Caco-2 (cell line): ENCODE results near the gene WDR17. TPM values are rescaled to one million over a fixed set of nuclear protein-coding genes. Genes with fewer than 3 reads are reported as not detected.

Source experiments
- BruUV-seq: library from RNA; stranded (reverse); fragments of 400-500 nt; replicated peaks from 2 replicates; lab custom pipeline; 2021; lab: Mats Ljungman, UMichigan
- CTCF ChIA-PET: fragments of 300-600 bp; sonication (Branson Sonifier 250); formaldehyde crosslinking; loops from one replicate; lab custom pipeline; 2022; ENCODE audit warnings: antibody characterized with exemption; lab: Charles Lee
- POLR2A ChIA-PET: fragments of 300-600 bp; sonication (Branson Sonifier 250); formaldehyde crosslinking; loops from one replicate; lab custom pipeline; 2022; ENCODE audit warnings: antibody characterized with exemption; lab: Charles Lee
- DNase-seq, 2 experiments: peaks; one replicate each; pipeline versions ENCODE4 v3.0.0 to v3.0.0-alpha.2; 2020 to 2022
- H3K27me3 ChIP-seq: replicated peaks from 2 replicates; pipeline ENCODE4 v1.6.0; 2011; ENCODE audit warnings: low read length; ENCODE audit not compliant: control insufficient read depth, insufficient read depth
- H3K36me3 ChIP-seq: 2 replicates; pipeline ENCODE4 v1.5.1; 2011; ENCODE audit warnings: low read length; ENCODE audit not compliant: control insufficient read depth, insufficient read depth
- H3K4me1 ChIP-seq: fragments of 250-450 bp; sonication (Bioruptor Pico); 2 replicates; pipeline ENCODE4 v1.5.1; 2020; ENCODE audit warnings: mild to moderate bottlenecking
- H3K4me3 ChIP-seq: 2 replicates; pipeline ENCODE4 v1.5.1; 2011; ENCODE audit warnings: low read depth, mild to moderate bottlenecking, control low read depth, low read length
- H3K9me3 ChIP-seq: fragments of 250-450 bp; sonication (Bioruptor Pico); 2 replicates; pipeline ENCODE4 v1.5.1; 2020; ENCODE audit warnings: mild to moderate bottlenecking, moderate library complexity
- H3K27ac Mint-ChIP-seq: one replicate; pipeline ENCODE4 v1.8.0; 2022; ENCODE audit warnings: mixed read lengths; ENCODE audit not compliant: unreplicated experiment
- H3K27me3 Mint-ChIP-seq: one replicate; pipeline ENCODE4 v1.8.0; 2022; ENCODE audit warnings: mixed read lengths; ENCODE audit not compliant: insufficient read depth, unreplicated experiment
- H3K36me3 Mint-ChIP-seq: one replicate; pipeline ENCODE4 v1.8.0; 2022; ENCODE audit warnings: mild to moderate bottlenecking, mixed read lengths; ENCODE audit not compliant: insufficient read depth, unreplicated experiment
- H3K4me1 Mint-ChIP-seq: one replicate; pipeline ENCODE4 v1.8.0; 2022; ENCODE audit warnings: low read depth, mixed read lengths; ENCODE audit not compliant: unreplicated experiment
- H3K4me3 Mint-ChIP-seq: one replicate; pipeline ENCODE4 v1.8.0; 2022; ENCODE audit warnings: mild to moderate bottlenecking, moderate library complexity, mixed read lengths; ENCODE audit not compliant: unreplicated experiment
- H3K9me3 Mint-ChIP-seq: one replicate; pipeline ENCODE4 v1.8.0; 2022; ENCODE audit warnings: mixed read lengths; ENCODE audit not compliant: unreplicated experiment
- intact Hi-C: fragments of 100-400 bp; cut with micrococcal nuclease; formaldehyde crosslinking; loops from one replicate; pipeline ENCODE4 v1.10.0; 2022; ENCODE audit not compliant: unreplicated experiment
- total RNA-seq: library from RNA; stranded (reverse); gene quantifications from 2 replicates; pipeline ENCODE4 v1.2.3, GENCODE V29; 2022
- TF ChIP-seq, protein P1 (sequence below), 2 experiments: fragments of 200-600 bp in 1 of 2; IDR thresholded peaks; 1 replicate in 1 of 2; 2 replicates in 1 of 2; pipeline versions ENCODE4 v1.5.1 to v1.8.0; 2011 to 2022; ENCODE audit warnings: antibody characterized with exemption in 1 of 2, control low read depth in 1 of 2, inconsistent platforms in 1 of 2, low read depth in 1 of 2, low read length in 1 of 2, mild to moderate bottlenecking in 1 of 2, moderate library complexity in 1 of 2; ENCODE audit not compliant: insufficient read depth in 1 of 2, severe bottlenecking in 1 of 2, unreplicated experiment in 1 of 2

WDR17 gene
- total RNA-seq, 1 experiment from 2014 or later, result 0.52 TPM

DNA sequence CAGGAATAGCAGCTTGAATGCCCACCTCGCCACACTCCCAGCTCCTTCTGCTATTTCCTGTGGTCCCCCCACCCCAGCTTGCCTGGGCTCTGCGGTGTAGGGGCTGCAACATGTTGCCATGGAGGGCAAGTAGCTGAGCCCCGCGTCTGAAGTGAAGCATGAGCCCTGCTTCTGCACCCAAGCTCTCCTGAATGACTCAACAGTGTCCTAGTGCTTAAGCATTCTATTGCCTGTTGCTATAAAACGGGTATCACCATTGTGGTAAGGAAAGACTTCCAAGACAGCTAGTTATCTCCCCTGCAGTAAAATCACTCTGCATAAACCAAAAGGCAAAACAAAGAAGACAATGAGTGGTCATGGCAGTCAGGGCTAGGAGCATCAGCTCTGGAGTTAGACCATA lies 161.1 kb downstream of the WDR17 start:
- BruUV-seq, result no TSS peak
- no peaks in the 10 kb centered on the region for H3K27me3 ChIP-seq
- no peaks in the 10 kb centered on the region for H3K9me3 ChIP-seq
- ChIA-PET POLR2A (no interaction called here), CTCF (no interaction called here)
- Mint-ChIP-seq H3K36me3 (no peaks in the 10 kb centered on the region), H3K4me1 (no peaks in the 10 kb centered on the region), H3K27ac (no peak overlapping the region), H3K27me3 (peaks cover 2% of the 10 kb centered on the region), H3K4me3 (no peak overlapping the region), H3K9me3 (no peaks in the 10 kb centered on the region)
- no peaks in the 10 kb centered on the region for H3K36me3 ChIP-seq
- no peak for DNase-seq
- intact Hi-C loops, result no loop called here
- H3K4me1 ChIP-seq, result no peaks in the 10 kb centered on the region
- no peak overlapping the region for H3K4me3 ChIP-seq
- TF ChIP-seq, protein P1, sequence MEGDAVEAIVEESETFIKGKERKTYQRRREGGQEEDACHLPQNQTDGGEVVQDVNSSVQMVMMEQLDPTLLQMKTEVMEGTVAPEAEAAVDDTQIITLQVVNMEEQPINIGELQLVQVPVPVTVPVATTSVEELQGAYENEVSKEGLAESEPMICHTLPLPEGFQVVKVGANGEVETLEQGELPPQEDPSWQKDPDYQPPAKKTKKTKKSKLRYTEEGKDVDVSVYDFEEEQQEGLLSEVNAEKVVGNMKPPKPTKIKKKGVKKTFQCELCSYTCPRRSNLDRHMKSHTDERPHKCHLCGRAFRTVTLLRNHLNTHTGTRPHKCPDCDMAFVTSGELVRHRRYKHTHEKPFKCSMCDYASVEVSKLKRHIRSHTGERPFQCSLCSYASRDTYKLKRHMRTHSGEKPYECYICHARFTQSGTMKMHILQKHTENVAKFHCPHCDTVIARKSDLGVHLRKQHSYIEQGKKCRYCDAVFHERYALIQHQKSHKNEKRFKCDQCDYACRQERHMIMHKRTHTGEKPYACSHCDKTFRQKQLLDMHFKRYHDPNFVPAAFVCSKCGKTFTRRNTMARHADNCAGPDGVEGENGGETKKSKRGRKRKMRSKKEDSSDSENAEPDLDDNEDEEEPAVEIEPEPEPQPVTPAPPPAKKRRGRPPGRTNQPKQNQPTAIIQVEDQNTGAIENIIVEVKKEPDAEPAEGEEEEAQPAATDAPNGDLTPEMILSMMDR (IDR thresholded peaks at IDR 0.05; ENCODE audit: insufficient read depth in 1 of 2, low read depth in 1 of 2, low read length in 1 of 2, severe bottlenecking in 1 of 2, unreplicated experiment in 1 of 2), result no peak

DNA sequence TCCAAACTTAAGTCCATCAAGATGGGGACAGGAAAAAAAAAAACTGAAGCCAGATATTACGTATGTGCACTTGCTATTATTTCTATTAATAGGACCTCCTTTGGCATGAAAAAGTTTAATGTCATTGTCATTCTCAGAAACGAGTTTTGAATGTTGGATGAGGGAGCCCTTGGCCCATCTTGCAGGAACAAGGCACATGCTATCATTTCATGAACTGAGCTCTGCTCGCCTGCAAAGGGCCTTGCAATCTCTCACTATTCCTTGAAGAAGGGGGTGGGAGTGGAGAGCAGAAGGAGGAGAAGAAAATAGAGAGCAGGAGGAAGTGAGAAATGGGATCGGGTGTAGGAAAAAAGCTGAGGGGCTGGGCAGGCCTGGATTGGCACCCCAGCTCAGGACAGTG lies 164.0 kb downstream of the WDR17 start:
- H3K4me1 Mint-ChIP-seq, result no peaks in the 10 kb centered on the region
- intact Hi-C loops, result no loop called here
- H3K4me3 Mint-ChIP-seq, result no peak overlapping the region
- no peaks in the 10 kb centered on the region for H3K9me3 Mint-ChIP-seq
- Histone ChIP-seq H3K4me1 (no peaks in the 10 kb centered on the region), H3K27me3 (no peaks in the 10 kb centered on the region), H3K36me3 (no peaks in the 10 kb centered on the region), H3K9me3 (no peaks in the 10 kb centered on the region), H3K4me3 (no peak overlapping the region)
- CTCF ChIA-PET, result no interaction called here
- H3K27me3 Mint-ChIP-seq, result peaks cover 6% of the 10 kb centered on the region
- no peak for DNase-seq
- H3K27ac Mint-ChIP-seq, result no peak overlapping the region
- TF ChIP-seq, protein P1 (IDR thresholded peaks at IDR 0.05; ENCODE audit: insufficient read depth in 1 of 2, low read depth in 1 of 2, low read length in 1 of 2, severe bottlenecking in 1 of 2, unreplicated experiment in 1 of 2), result no peak
- H3K36me3 Mint-ChIP-seq, result no peaks in the 10 kb centered on the region
- no TSS peak for BruUV-seq
- POLR2A ChIA-PET, result no interaction called here

Other genes with a start within 250 kb of the WDR17 start
- not detected in 2 replicates for gene SPATA4, start 129.7 kb downstream of the WDR17 start, total RNA-seq
- gene ASB5, start 203.4 kb downstream of the WDR17 start, total RNA-seq, result not detected in 2 replicates